ENCODE measurements around the gene TMEM260. TPM values are rescaled to one million over a fixed set of nuclear protein-coding genes. Genes with fewer than 3 reads are reported as not detected.

The TMEM260 gene
- total and polyA plus RNA-seq, 10 of the 15 experiments (the other 5 are each of a cell fraction or from before 2014, with no cell fraction given) = 3.2 to 13.6 (median 11.0) TPM

- ChIA-PET CTCF (no interaction called here), SMC1A (ENCODE audit: uncharacterized antibody, unreplicated experiment) (no interaction called here), RAD21 (ENCODE audit: unreplicated experiment) (no interaction called here), POLR2A (no interaction called here)
- no peaks in the 10 kb centered on the region for H3K79me2 ChIP-seq (ENCODE audit: control insufficient read depth, insufficient read depth, low read length)
- H3K27me3 ChIP-seq (replicated peaks in 1 of 2; ENCODE audit: control insufficient read depth in 2 of 2, insufficient read depth in 2 of 2, low read length in 1 of 2) = no peaks in the 10 kb centered on the region
- no peak overlapping the region for H3K27ac ChIP-seq (ENCODE audit: control insufficient read depth, insufficient read depth)
- DNase-seq (ENCODE audit: low read depth, low spot score) = no peak
- TF ChIP-seq, protein P1, sequence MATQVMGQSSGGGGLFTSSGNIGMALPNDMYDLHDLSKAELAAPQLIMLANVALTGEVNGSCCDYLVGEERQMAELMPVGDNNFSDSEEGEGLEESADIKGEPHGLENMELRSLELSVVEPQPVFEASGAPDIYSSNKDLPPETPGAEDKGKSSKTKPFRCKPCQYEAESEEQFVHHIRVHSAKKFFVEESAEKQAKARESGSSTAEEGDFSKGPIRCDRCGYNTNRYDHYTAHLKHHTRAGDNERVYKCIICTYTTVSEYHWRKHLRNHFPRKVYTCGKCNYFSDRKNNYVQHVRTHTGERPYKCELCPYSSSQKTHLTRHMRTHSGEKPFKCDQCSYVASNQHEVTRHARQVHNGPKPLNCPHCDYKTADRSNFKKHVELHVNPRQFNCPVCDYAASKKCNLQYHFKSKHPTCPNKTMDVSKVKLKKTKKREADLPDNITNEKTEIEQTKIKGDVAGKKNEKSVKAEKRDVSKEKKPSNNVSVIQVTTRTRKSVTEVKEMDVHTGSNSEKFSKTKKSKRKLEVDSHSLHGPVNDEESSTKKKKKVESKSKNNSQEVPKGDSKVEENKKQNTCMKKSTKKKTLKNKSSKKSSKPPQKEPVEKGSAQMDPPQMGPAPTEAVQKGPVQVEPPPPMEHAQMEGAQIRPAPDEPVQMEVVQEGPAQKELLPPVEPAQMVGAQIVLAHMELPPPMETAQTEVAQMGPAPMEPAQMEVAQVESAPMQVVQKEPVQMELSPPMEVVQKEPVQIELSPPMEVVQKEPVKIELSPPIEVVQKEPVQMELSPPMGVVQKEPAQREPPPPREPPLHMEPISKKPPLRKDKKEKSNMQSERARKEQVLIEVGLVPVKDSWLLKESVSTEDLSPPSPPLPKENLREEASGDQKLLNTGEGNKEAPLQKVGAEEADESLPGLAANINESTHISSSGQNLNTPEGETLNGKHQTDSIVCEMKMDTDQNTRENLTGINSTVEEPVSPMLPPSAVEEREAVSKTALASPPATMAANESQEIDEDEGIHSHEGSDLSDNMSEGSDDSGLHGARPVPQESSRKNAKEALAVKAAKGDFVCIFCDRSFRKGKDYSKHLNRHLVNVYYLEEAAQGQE (IDR thresholded peaks at IDR 0.05; ENCODE audit: low read depth, low read length) = no peak
- TF ChIP-seq, protein P2, sequence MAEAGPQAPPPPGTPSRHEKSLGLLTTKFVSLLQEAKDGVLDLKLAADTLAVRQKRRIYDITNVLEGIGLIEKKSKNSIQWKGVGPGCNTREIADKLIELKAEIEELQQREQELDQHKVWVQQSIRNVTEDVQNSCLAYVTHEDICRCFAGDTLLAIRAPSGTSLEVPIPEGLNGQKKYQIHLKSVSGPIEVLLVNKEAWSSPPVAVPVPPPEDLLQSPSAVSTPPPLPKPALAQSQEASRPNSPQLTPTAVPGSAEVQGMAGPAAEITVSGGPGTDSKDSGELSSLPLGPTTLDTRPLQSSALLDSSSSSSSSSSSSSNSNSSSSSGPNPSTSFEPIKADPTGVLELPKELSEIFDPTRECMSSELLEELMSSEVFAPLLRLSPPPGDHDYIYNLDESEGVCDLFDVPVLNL (IDR thresholded peaks at IDR 0.05; ENCODE audit: low read depth, low read length) = no peak
- TF ChIP-seq NR2C2 (IDR thresholded peaks at IDR 0.05; ENCODE audit: borderline replicate concordance, control insufficient read depth, insufficient read length, low read depth) (no peak), IRF4 (IDR thresholded peaks at IDR 0.05; ENCODE audit: low read depth, low read length) (no peak)
- H2AFZ ChIP-seq (ENCODE audit: control insufficient read depth, low read depth, low read length) = no peak overlapping the region
- intact Hi-C loops (cut with micrococcal nuclease; ENCODE audit: unreplicated experiment) (no loop called here), in situ Hi-C loops (cut with MboI) (no loop called here)
- H3K4me2 ChIP-seq (ENCODE audit: control insufficient read depth, insufficient read depth) = no peak overlapping the region
- H3K36me3 ChIP-seq (ENCODE audit: control insufficient read depth in 2 of 2, insufficient read depth in 2 of 2, low read length in 1 of 2) = no peaks in the 10 kb centered on the region
- H3K4me3 ChIP-seq = no peak overlapping the region
- FAIRE-seq = no peak
- ATAC-seq = no peak
- H4K20me1 ChIP-seq (ENCODE audit: control insufficient read depth, insufficient read depth) = no peaks in the 10 kb centered on the region
- H3K4me1 ChIP-seq (ENCODE audit: control insufficient read depth, insufficient read depth, low read length) = no peaks in the 10 kb centered on the region
- no peaks in the 10 kb centered on the region for H3K9me3 ChIP-seq (replicated peaks; ENCODE audit: control insufficient read depth, insufficient read depth, low read length)
- no TSS peak for BruUV-seq (replicated peaks)
- WGBS (ENCODE audit: insufficient coverage, insufficient replicate concordance, low lambda C conversion rate, missing lambda C conversion rate) = 2% methylated on average over 3 of the region's 3 CpGs
- no peak overlapping the region for H3K9ac ChIP-seq (ENCODE audit: control insufficient read depth, insufficient read depth, low read length)
Observed at GRCh38 chr14:56678838-56679237, 99.2 kb downstream of the TMEM260 start.

Data from GM12878 (cell line).